ENCODE measurements around the gene MRPS2.

GRCh38 chr9:135456436-135457104, 43.9 kb upstream of the MRPS2 start:
- TF ChIP-seq CTCF (IDR thresholded peaks at IDR 0.05) (no peak), ZBTB43 (CRISPR knock-in tag; IDR thresholded peaks at IDR 0.05) (no peak), SMAD3 (CRISPR knock-in tag; IDR thresholded peaks at IDR 0.05; ENCODE audit: borderline replicate concordance) (no peak), E2F1 (CRISPR knock-in tag; IDR thresholded peaks at IDR 0.05) (no peak), FOXP4 (CRISPR knock-in tag; IDR thresholded peaks at IDR 0.05) (no peak), USF2 (CRISPR knock-in tag; IDR thresholded peaks at IDR 0.05) (no peak), AFF4 (CRISPR knock-in tag; IDR thresholded peaks at IDR 0.05; ENCODE audit: borderline replicate concordance) (no peak), TEAD4 (CRISPR knock-in tag; IDR thresholded peaks at IDR 0.05) (no peak), MXD4 (CRISPR knock-in tag; IDR thresholded peaks at IDR 0.05; ENCODE audit: borderline replicate concordance) (no peak), TCF7 (CRISPR knock-in tag; IDR thresholded peaks at IDR 0.05; ENCODE audit: low read depth) (no peak), CREB1 (CRISPR knock-in tag; IDR thresholded peaks at IDR 0.05) (no peak)

Data from WTC11 (cell line).